HCT116 (cell line): ENCODE data around the gene GABRE. TPM values are rescaled to one million over a fixed set of nuclear protein-coding genes. Genes with fewer than 3 reads are reported as not detected.

Source experiments
- ATAC-seq: fragments of 200-7000 bp; cut with Tn5 transposase; 2 replicates; pipeline ENCODE4 v1.9.1; 2020; ENCODE audit warnings: mild to moderate bottlenecking, moderate library complexity
- BruUV-seq: library from RNA; stranded (reverse); fragments of 400-500 nt; replicated peaks from 2 replicates; lab custom pipeline; 2021; lab: Mats Ljungman, UMichigan
- CTCF ChIA-PET: fragments of 300-600 bp; sonication (Branson Sonifier 250); formaldehyde crosslinking; loops from one replicate; lab custom pipeline; 2021; ENCODE audit warnings: antibody characterized with exemption; lab: Charles Lee
- POLR2A ChIA-PET: fragments of 300-600, 350-600 bp; sonication (Branson Sonifier 250); formaldehyde crosslinking; loops from one replicate; lab custom pipeline; 2021; ENCODE audit warnings: antibody characterized with exemption; lab: Charles Lee
- RAD21 ChIA-PET, 2 experiments: fragments of 300-600 bp; sonication (Branson Sonifier 250); formaldehyde crosslinking; loops; one replicate each; lab custom pipeline; 2023; ENCODE audit warnings: low total read pairs in 2 of 2; ENCODE audit not compliant: uncharacterized antibody in 2 of 2, unreplicated experiment in 2 of 2, low non-redundant PET in 1 of 2; lab: Charles Lee
- DNase-seq: peaks from one replicate; pipeline ENCODE4 v3.0.0-alpha.2; 2010; ENCODE audit warnings: low read depth, low spot score
- H2AFZ ChIP-seq: fragments of 200-600 bp; shearing (Covaris generic), sonication (generic); 2 replicates; pipeline ENCODE4 v1.6.1; 2017; ENCODE audit warnings: low read depth, mixed run types, mixed read lengths, antibody characterized with exemption, low read length; ENCODE audit not compliant: poor library complexity, severe bottlenecking
- H3K27ac ChIP-seq: 2 replicates; pipeline ENCODE4 v1.5.1; 2012; ENCODE audit warnings: low read depth, low read length
- H3K27me3 ChIP-seq: fragments of 200-600 bp; sonication (generic); 2 replicates; pipeline ENCODE4 v1.6.1; 2016; ENCODE audit warnings: mixed run types, low read length, mixed read lengths; ENCODE audit not compliant: insufficient read depth
- H3K36me3 ChIP-seq, 2 experiments: fragments of 200-500 bp in 1 of 2; fragments of 200-600 bp in 1 of 2; sonication (Bioruptor generic) in 1 of 2; sonication (generic) in 1 of 2; 2 replicates each; pipeline versions ENCODE4 v1.5.1 to v1.6.1; 2014 to 2016; ENCODE audit warnings: low read length in 2 of 2, inconsistent platforms in 1 of 2, mixed read lengths in 1 of 2, mixed run types in 1 of 2; ENCODE audit not compliant: insufficient read depth in 2 of 2, control insufficient read depth in 1 of 2
- H3K4me1 ChIP-seq, 2 experiments: fragments of 200-600 bp in 1 of 2; sonication (generic) in 1 of 2; 2 replicates each; pipeline versions ENCODE4 v1.5.1 to v1.6.1; 2012 to 2017; ENCODE audit warnings: low read length in 2 of 2, inconsistent platforms in 1 of 2, mild to moderate bottlenecking in 1 of 2, mixed read lengths in 1 of 2, mixed run types in 1 of 2, moderate library complexity in 1 of 2; ENCODE audit not compliant: insufficient read depth in 2 of 2, control insufficient read depth in 1 of 2
- H3K4me2 ChIP-seq: fragments of 200-600 bp; sonication (generic); 2 replicates; pipeline ENCODE4 v1.6.1; 2017; ENCODE audit warnings: mixed run types, low read length, mixed read lengths
- H3K4me3 ChIP-seq, 2 experiments: fragments of 200-600 bp in 1 of 2; sonication (generic) in 1 of 2; replicated peaks in 1 of 2; 2 replicates each; pipeline ENCODE4 v1.5.1; 2011 to 2016; ENCODE audit warnings: low read length in 2 of 2, control low read depth in 1 of 2, low read depth in 1 of 2, mild to moderate bottlenecking in 1 of 2, mixed read lengths in 1 of 2, mixed run types in 1 of 2
- H3K79me2 ChIP-seq: fragments of 200-600 bp; sonication (generic); 2 replicates; pipeline ENCODE4 v1.6.1; 2017; ENCODE audit warnings: mild to moderate bottlenecking, mixed run types, low read length, moderate library complexity, mixed read lengths; ENCODE audit not compliant: insufficient read depth
- H3K9ac ChIP-seq: fragments of 200-600 bp; sonication (generic); 2 replicates; pipeline ENCODE4 v1.6.1; 2016; ENCODE audit warnings: low read length, mixed read lengths
- H3K9me2 ChIP-seq: fragments of 200-600 bp; sonication (generic), shearing (Covaris generic); 2 replicates; pipeline ENCODE4 v1.6.1; 2017; ENCODE audit warnings: mixed run types, mild to moderate bottlenecking, moderate library complexity; ENCODE audit not compliant: insufficient read depth
- H3K9me3 ChIP-seq, 2 experiments: fragments of 200-500 bp in 1 of 2; fragments of 200-600 bp in 1 of 2; sonication (Bioruptor generic) in 1 of 2; sonication (generic) in 1 of 2; 2 replicates each; pipeline ENCODE4 v1.6.1; 2014 to 2017; ENCODE audit warnings: low read length in 2 of 2, mixed read lengths in 2 of 2, inconsistent platforms in 1 of 2, low read depth in 1 of 2, mild to moderate bottlenecking in 1 of 2, mixed run types in 1 of 2, moderate library complexity in 1 of 2; ENCODE audit not compliant: control insufficient read depth in 1 of 2, insufficient read depth in 1 of 2
- H4K20me1 ChIP-seq: fragments of 200-600 bp; sonication (generic), shearing (Covaris generic); 2 replicates; pipeline ENCODE4 v1.6.1; 2017; ENCODE audit warnings: mixed run types, mild to moderate bottlenecking, moderate library complexity; ENCODE audit not compliant: insufficient read depth
- CBX3 ChIP-seq: IDR thresholded peaks from 2 replicates; pipeline ENCODE4 v1.6.1; 2012; ENCODE audit warnings: low read depth
- ELF1 ChIP-seq: IDR thresholded peaks from 2 replicates; pipeline ENCODE4 v1.6.1; 2012; ENCODE audit warnings: low read depth, borderline replicate concordance
- EZH2phosphoT487 ChIP-seq: fragments of 200-600 bp; IDR thresholded peaks from 2 replicates; pipeline ENCODE4 v1.6.1; 2018; ENCODE audit warnings: antibody characterized with exemption, borderline replicate concordance
- FOSL1 ChIP-seq: IDR thresholded peaks from 2 replicates; pipeline ENCODE4 v1.6.1; 2012; ENCODE audit warnings: low read depth
- JUND ChIP-seq: IDR thresholded peaks from 2 replicates; pipeline ENCODE4 v1.6.1; 2012
- MAX ChIP-seq: IDR thresholded peaks from 2 replicates; pipeline ENCODE4 v1.6.1; 2012
- POLR2AphosphoS5 ChIP-seq: IDR thresholded peaks from 2 replicates; pipeline ENCODE4 v1.6.1; 2011; ENCODE audit warnings: mild to moderate bottlenecking, low read depth, low read length, moderate library complexity
- SIN3A ChIP-seq: IDR thresholded peaks from 2 replicates; pipeline ENCODE4 v1.6.1; 2012; ENCODE audit warnings: low read depth
- SP1 ChIP-seq: IDR thresholded peaks from 2 replicates; pipeline ENCODE4 v1.6.1; 2012; ENCODE audit warnings: low read depth
- SRF ChIP-seq: IDR thresholded peaks from 2 replicates; pipeline ENCODE4 v1.6.1; 2012; ENCODE audit warnings: low read depth
- TCF7L2 ChIP-seq: IDR thresholded peaks from 2 replicates; pipeline ENCODE4 v1.7.0; 2011; ENCODE audit warnings: borderline replicate concordance, inconsistent platforms; ENCODE audit not compliant: insufficient read depth, insufficient read length; ENCODE audit errors: extremely low read depth
- YY1 ChIP-seq: IDR thresholded peaks from 2 replicates; pipeline ENCODE4 v1.6.1; 2011; ENCODE audit warnings: low read length, low read depth, moderate library complexity, mild to moderate bottlenecking; ENCODE audit not compliant: insufficient replicate concordance; ENCODE audit errors: extremely low read depth
- ZBTB33 ChIP-seq: IDR thresholded peaks from 2 replicates; pipeline ENCODE4 v1.6.1; 2011; ENCODE audit warnings: mild to moderate bottlenecking, low read length, moderate library complexity; ENCODE audit not compliant: insufficient replicate concordance; ENCODE audit errors: extremely low read depth
- intact Hi-C: fragments of 100-400 bp; cut with micrococcal nuclease; formaldehyde crosslinking; loops from 2 replicates; pipeline ENCODE4 v1.10.0; 2022
- total RNA-seq: library from RNA; stranded (reverse); gene quantifications from one replicate; pipeline ENCODE4 v1.2.1, GENCODE V29; 2021; ENCODE audit not compliant: unreplicated experiment

The GABRE gene
- total RNA-seq, 1 experiment from 2014 or later: 3.9 TPM

GRCh38 chrX:151958101-151958500 lies 16.4 kb downstream of the GABRE start:
- no peaks in the 10 kb centered on the region for H3K27me3 ChIP-seq
- no peak overlapping the region for H2AFZ ChIP-seq
- no peaks in the 10 kb centered on the region for H3K79me2 ChIP-seq
- no peak overlapping the region for H3K9ac ChIP-seq
- no peaks in the 10 kb centered on the region for H3K9me3 ChIP-seq
- H3K36me3 ChIP-seq: no peaks in the 10 kb centered on the region
- RAD21 ChIA-PET: no interaction called here
- no peak overlapping the region for H3K4me3 ChIP-seq
- POLR2A ChIA-PET: no interaction called here
- no peaks in the 10 kb centered on the region for H3K9me2 ChIP-seq
- CTCF ChIA-PET: no interaction called here
- intact Hi-C loops: no loop called here
- DNase-seq: no peak
- TF ChIP-seq EZH2phosphoT487 (no peak), MAX (no peak), SIN3A (no peak), YY1 (no peak), SRF (no peak), TCF7L2 (no peak), ELF1 (no peak), CBX3 (no peak), SP1 (no peak), FOSL1 (no peak), ZBTB33 (no peak), POLR2AphosphoS5 (no peak), JUND (no peak)
- H3K4me1 ChIP-seq: no peaks in the 10 kb centered on the region
- H4K20me1 ChIP-seq: no peaks in the 10 kb centered on the region
- no peak overlapping the region for H3K4me2 ChIP-seq
- no peak for ATAC-seq
- BruUV-seq: no TSS peak
- H3K27ac ChIP-seq: no peak overlapping the region
